Pancreas (tissue), 10 donors: ENCODE results near the gene SLC12A6. TPM values are rescaled to one million over a fixed set of nuclear protein-coding genes. Genes with fewer than 3 reads are reported as not detected.
"Not testable (repeated sequence)": the region's sequence is repeated elsewhere in the genome, so short reads cannot be mapped to it uniquely, and the experiment has no call there.

Experiments
- ATAC-seq, 4 donors: fragments of 200-7000 bp; cut with Tn5 transposase; one replicate each; pipeline versions ENCODE4 v1.8.0 to v1.9.1; 2020; ENCODE audit warnings: mild to moderate bottlenecking in 4 of 4, moderate library complexity in 4 of 4
- DNase-seq, 6 donors: peaks; one replicate each; pipeline ENCODE4 v3.0.0-alpha.2; 2020
- FAIRE-seq: peaks from 2 replicates; lab custom pipeline; 2012; peaks lifted over from hg19 to GRCh38; lab: Jason Lieb, UNC
- H3K27ac ChIP-seq, 4 donors: fragments of 200-600 bp; sonication (generic); 1 replicate in 3 of 4; 2 replicates in 1 of 4; pipeline versions ENCODE4 v1.5.0 to v1.8.0; 2020
- H3K27me3 ChIP-seq, 4 donors: fragments of 200-600 bp; one replicate each; pipeline ENCODE4 v1.8.0; 2021
- H3K36me3 ChIP-seq, 3 donors: fragments of 200-600 bp; sonication (generic) in 1 of 3; one replicate each; pipeline versions ENCODE4 v1.5.0 to v1.8.0; 2020 to 2021
- H3K4me1 ChIP-seq, 3 donors: fragments of 200-600 bp; one replicate each; pipeline ENCODE4 v1.8.0; 2021
- H3K4me3 ChIP-seq, 4 donors: fragments of 200-600 bp; sonication (generic) in 2 of 4; one replicate each; pipeline versions ENCODE4 v1.5.0 to v1.8.0; 2020 to 2021
- H3K9me3 ChIP-seq, 4 donors: fragments of 200-600 bp; one replicate each; pipeline ENCODE4 v1.8.0; 2021
- WGBS, 2 donors: extraction: QIAGEN DNeasy Blood & Tissue Kit; methylation state at CpG; one replicate each; pipeline ENCODE4 v1.1.7; 2013; 5-methylcytosine and 5-hydroxymethylcytosine counted together
- intact Hi-C, 3 donors: fragments of 100-400 bp; cut with DNase I; formaldehyde crosslinking; loops; one replicate each; pipeline versions ENCODE4 v1.11.1 to v1.14.2; 2022
- polyA plus RNA-seq, 2 donors: library from polyadenylated mRNA; stranded (reverse); fragments of 200-250 nt; gene quantifications; one replicate each; pipeline ENCODE4 v1.2.3, GENCODE V29; 2013
- total RNA-seq, 6 donors: library from RNA; stranded (reverse); fragmentation: NEBNext Ultra II Directional in 4 of 6; extraction: Animal tissue kit (Norgen Biotek cat#: 25700) in 4 of 6; gene quantifications; one replicate each; pipeline versions ENCODE4 v1.2.1 to v1.2.4, GENCODE V29; 2021 to 2023
- TF ChIP-seq, protein P1 (sequence below), 4 donors: fragments of 200-600 bp; sonication (generic) in 3 of 4; IDR thresholded peaks; one replicate each; pipeline versions ENCODE4 v1.5.0 to v1.8.0; 2021; ENCODE audit warnings: antibody characterized with exemption in 4 of 4
- donor health status: healthy with polysubstance abuse.
- donor health status: DM: no; HTN: no; CAD: no; lungs with moderate emphysema.
- donor health status: DM: no; HTN: no; CAD: no.
- donor health status: control.
- donor health status: control.
- donor health status: Bipolar disorder and iron deficiency.
- donor health status: DM: yes; HTN: yes; CAD: no.
- donor health status: DM: no; HTN: no; CAD: no.
- donor health status: DM: no; HTN: no; CAD: no.
- donor health status: DM: yes; HTN: yes; CAD: no.

Gene SLC12A6
- total RNA-seq: 10 to 100 TPM in 1 of 6 donors, 1 to 10 TPM in 5; 2.5 to 13.1 (median 6.4) TPM
- polyA plus RNA-seq: 1 to 10 TPM; 2.8 to 5.9 TPM

- H3K27me3 ChIP-seq: no peaks in the 10 kb centered on the region
- peak within 1 kb of the TSS; percentile 67 to 93 (median 87) for H3K27ac ChIP-seq
- H3K9me3 ChIP-seq: no peaks in the 10 kb centered on the region
- intact Hi-C loops: no loop called here
- peak within 1 kb of the TSS; percentile 83 to 97 (median 90) for H3K4me3 ChIP-seq
- DNase-seq: peak; percentile 85 to 96 (median 92)
- TF ChIP-seq, protein P1, sequence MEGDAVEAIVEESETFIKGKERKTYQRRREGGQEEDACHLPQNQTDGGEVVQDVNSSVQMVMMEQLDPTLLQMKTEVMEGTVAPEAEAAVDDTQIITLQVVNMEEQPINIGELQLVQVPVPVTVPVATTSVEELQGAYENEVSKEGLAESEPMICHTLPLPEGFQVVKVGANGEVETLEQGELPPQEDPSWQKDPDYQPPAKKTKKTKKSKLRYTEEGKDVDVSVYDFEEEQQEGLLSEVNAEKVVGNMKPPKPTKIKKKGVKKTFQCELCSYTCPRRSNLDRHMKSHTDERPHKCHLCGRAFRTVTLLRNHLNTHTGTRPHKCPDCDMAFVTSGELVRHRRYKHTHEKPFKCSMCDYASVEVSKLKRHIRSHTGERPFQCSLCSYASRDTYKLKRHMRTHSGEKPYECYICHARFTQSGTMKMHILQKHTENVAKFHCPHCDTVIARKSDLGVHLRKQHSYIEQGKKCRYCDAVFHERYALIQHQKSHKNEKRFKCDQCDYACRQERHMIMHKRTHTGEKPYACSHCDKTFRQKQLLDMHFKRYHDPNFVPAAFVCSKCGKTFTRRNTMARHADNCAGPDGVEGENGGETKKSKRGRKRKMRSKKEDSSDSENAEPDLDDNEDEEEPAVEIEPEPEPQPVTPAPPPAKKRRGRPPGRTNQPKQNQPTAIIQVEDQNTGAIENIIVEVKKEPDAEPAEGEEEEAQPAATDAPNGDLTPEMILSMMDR (IDR thresholded peaks at IDR 0.05): no peak
- no peaks in the 10 kb centered on the region for H3K36me3 ChIP-seq
- 0 to 1% methylated on average over 56 to 78 of the region's 78 CpGs for WGBS, 2 donors
- H3K4me1 ChIP-seq: peaks cover 0 to 12% (median 0%) of the 10 kb centered on the region in 3 donors
- no peak for FAIRE-seq
- peak; percentile 94 to 98 (median 97) for ATAC-seq
Measured at GRCh38 chr15:34337557-34338306, at the start of gene SLC12A6. Gene SLC12A6, minus strand, starts transcription at chr15:34337781. Its CDS starts 1,101 bp downstream, at chr15:34336680.

DNA sequence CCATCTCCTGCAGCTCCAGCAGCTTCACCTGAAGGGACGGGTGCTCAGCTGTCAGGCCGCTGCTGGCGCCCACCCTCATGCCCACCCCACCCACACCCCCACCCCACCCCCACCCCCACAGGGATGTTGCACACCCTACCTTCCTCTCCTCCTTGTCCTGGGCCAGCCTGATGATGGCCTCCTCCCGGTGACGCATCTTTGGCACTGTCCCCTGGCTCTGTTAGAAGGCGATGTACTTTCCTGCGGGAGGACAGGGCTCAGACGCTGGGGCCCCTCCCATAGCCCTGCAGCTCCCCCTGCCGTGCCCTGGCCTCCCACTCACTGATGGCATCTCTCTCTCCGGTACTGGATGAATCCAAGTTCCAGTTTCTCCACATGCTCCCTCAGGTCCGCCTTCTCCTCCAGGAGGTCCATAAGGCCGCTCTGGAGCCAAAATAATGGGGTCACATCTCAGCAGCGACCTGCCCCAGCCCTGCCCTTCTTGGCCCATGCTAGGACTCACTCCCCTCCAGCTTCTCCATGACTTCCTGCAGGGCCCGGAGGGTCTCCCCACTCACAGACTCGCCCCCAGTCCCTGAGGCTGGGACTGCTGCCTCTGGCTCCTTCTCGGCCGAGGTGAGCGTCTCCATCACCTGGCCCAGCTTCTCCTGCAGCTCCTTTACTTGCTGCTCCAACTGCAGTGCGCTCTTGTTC is 44.4 kb upstream of the SLC12A6 start:
- H3K27me3 ChIP-seq, H3K36me3 ChIP-seq, ATAC-seq, intact Hi-C loops, H3K4me1 ChIP-seq, H3K9me3 ChIP-seq, FAIRE-seq, H3K4me3 ChIP-seq, DNase-seq, H3K27ac ChIP-seq: not testable (repeated sequence)
- WGBS, 2 donors: no CpG with 5 or more reads among the region's 19 CpGs

DNA sequence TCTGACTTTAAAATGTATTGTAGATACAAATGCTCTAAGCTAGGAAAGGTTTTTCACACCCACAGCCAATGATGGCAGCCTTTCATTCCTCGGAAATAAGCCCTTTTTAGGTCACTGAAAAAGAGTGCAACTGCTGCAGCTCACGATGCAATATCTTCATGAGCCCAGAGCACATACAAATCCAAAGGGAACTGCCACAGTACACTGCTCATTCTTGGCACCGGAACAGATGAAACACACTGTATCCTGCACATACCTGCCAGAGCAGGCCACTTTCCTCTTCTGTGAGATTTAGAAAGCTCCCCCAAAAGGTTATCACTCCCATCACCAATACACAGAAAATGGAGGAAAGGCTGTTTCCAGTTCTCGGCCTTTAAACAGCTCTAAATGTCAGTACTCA is 42.9 kb upstream of the SLC12A6 start:
- H3K4me1 ChIP-seq, H3K27ac ChIP-seq, FAIRE-seq, intact Hi-C loops, H3K9me3 ChIP-seq, DNase-seq, H3K4me3 ChIP-seq, ATAC-seq, H3K36me3 ChIP-seq, H3K27me3 ChIP-seq: not testable (repeated sequence)
- WGBS, 2 donors: 70 to 86% methylated on average over 4 of the region's 4 CpGs

DNA sequence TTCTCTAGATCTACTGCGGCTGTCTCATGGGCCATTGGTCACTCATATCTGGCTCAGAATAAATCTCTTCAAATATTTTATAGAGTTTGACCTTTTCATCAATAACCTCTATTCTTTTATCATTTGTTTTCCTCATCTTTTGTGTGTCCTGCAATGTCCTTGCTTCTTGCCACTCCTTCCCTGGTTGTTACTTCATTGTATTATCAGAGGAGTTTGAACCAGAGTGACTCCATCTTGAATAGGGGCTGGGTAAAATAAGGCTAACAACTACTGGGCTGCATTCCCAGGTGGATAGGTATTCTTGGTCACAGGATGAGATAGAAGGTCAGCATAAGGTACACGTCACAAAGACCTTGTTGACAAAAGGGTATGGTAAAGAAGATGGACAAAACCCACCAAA is 39.3 kb upstream of the SLC12A6 start:
- Histone ChIP-seq H3K4me1 (no peaks in the 10 kb centered on the region), H3K27me3 (no peaks in the 10 kb centered on the region), H3K9me3 (no peaks in the 10 kb centered on the region), H3K4me3 (no peak overlapping the region), H3K36me3 (no peaks in the 10 kb centered on the region), H3K27ac (no peak overlapping the region)
- TF ChIP-seq, protein P1 (IDR thresholded peaks at IDR 0.05): no peak
- FAIRE-seq: no peak
- DNase-seq: no peak
- ATAC-seq: no peak
- WGBS, 2 donors: 95 to 98% methylated on average over 2 of the region's 2 CpGs
- intact Hi-C loops: no loop called here

DNA sequence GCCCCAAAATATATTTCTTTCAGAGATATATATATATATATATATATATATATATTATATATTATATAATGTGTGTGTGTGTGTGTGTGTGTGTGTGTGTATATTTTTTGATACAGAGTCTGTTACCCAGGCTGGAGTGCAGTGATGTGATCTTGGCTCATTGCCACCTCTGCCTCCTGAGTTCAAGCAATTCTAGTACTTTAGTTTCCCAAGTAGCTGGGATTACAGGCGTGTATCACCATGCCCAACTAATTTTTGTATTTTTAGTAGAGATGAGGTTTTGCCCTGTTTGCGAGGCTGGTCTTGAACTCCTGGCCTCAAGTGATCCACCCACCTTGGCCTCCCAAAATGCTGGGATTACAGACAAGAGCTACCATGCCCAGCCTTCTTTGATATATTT is 38.0 kb upstream of the SLC12A6 start:
- intact Hi-C loops, H3K27me3 ChIP-seq, H3K9me3 ChIP-seq, H3K4me1 ChIP-seq, H3K36me3 ChIP-seq, FAIRE-seq, H3K4me3 ChIP-seq, ATAC-seq, H3K27ac ChIP-seq, DNase-seq: not testable (repeated sequence)
- 94 to 97% methylated on average over 2 of the region's 2 CpGs for WGBS, 2 donors

DNA sequence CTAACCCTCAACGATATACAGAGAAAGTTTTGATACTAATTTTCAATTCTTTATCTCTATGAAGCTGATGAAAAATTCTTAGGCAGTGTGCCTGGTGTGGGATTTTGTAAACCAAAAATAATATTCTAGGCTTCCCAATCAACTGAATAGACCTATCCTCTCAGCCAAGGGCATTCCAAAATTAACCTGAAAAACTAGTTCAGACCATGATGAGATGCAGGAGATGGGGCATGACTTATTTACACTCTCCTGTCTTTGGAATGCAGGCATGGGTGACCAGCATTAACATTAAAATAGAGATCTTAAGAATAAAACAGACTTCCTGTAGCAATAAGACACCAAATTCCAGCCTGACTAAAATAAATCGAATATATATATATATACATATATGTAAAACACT is 37.2 kb upstream of the SLC12A6 start:
- intact Hi-C loops: no loop called here
- Histone ChIP-seq H3K27ac (no peak overlapping the region), H3K4me1 (no peaks in the 10 kb centered on the region), H3K4me3 (no peak overlapping the region), H3K27me3 (no peaks in the 10 kb centered on the region), H3K36me3 (no peaks in the 10 kb centered on the region), H3K9me3 (no peaks in the 10 kb centered on the region)
- DNase-seq (no peak), ATAC-seq (no peak), FAIRE-seq (no peak)
- WGBS, 2 donors: 48 to 53% methylated on average over 2 of the region's 2 CpGs
- TF ChIP-seq, protein P1 (IDR thresholded peaks at IDR 0.05): no peak
